ENCODE measurements around the gene FBRSL1. TPM values are rescaled to one million over a fixed set of nuclear protein-coding genes. Genes with fewer than 3 reads are reported as not detected.

FBRSL1 gene
- total and polyA plus RNA-seq, 2 donors (not counting 3 experiments of a cell fraction or from before 2014, with no cell fraction given): 19.3 to 79.8 TPM

GRCh38 chr12:132547205-132547740 lies 57.3 kb downstream of the FBRSL1 start:
- Histone ChIP-seq H3K36me3 (ENCODE audit: control insufficient read depth in 2 of 2, extremely low read depth in 1 of 2, insufficient read depth in 2 of 2, low read length in 2 of 2) (no peaks in the 10 kb centered on the region), H3K27me3 (ENCODE audit: control insufficient read depth in 2 of 2, insufficient read depth in 2 of 2, low read length in 2 of 2) (no peaks in the 10 kb centered on the region), H3K4me2 (ENCODE audit: insufficient read depth, low read length) (no peak overlapping the region), H3K79me2 (ENCODE audit: control insufficient read depth, insufficient read depth, low read length) (no peaks in the 10 kb centered on the region), H2AFZ (ENCODE audit: low read depth, low read length) (no peak overlapping the region), H3K9me3 (replicated peaks; ENCODE audit: control insufficient read depth, insufficient read depth, low read length) (no peaks in the 10 kb centered on the region), H3K4me3 (replicated peaks in 1 of 3; ENCODE audit: insufficient read depth in 1 of 3, low read depth in 1 of 3, low read length in 3 of 3) (no peak overlapping the region), H4K20me1 (replicated peaks; ENCODE audit: control insufficient read depth, extremely low read depth, insufficient read depth, low read length) (no peaks in the 10 kb centered on the region), H3K4me1 (ENCODE audit: control insufficient read depth, extremely low read depth, insufficient read depth, low read length) (no peaks in the 10 kb centered on the region), H3K9me1 (replicated peaks; ENCODE audit: control insufficient read depth, extremely low read depth, insufficient read depth, low read length) (no peaks in the 10 kb centered on the region), H3K27ac (ENCODE audit: insufficient read depth, low read depth, low read length) (no peak overlapping the region), H3K9ac (replicated peaks; ENCODE audit: extremely low read depth, insufficient read depth, low read length) (no peak overlapping the region)
- no peak for TF ChIP-seq POLR2AphosphoS5 (IDR thresholded peaks at IDR 0.05; ENCODE audit: insufficient read depth, low read depth, low read length)
- TF ChIP-seq CTCF (IDR thresholded peaks at IDR 0.05; ENCODE audit: extremely low read depth in 1 of 2, insufficient read depth in 1 of 2, low read depth in 1 of 2, low read length in 2 of 2): no peak
- no peak for TF ChIP-seq MYC (IDR thresholded peaks at IDR 0.05; ENCODE audit: low read depth, low read length)
- no peak for TF ChIP-seq GATA2 (IDR thresholded peaks at IDR 0.05; ENCODE audit: insufficient read depth, insufficient read length, low read depth, low read length)
- no peak for TF ChIP-seq EZH2 (IDR thresholded peaks at IDR 0.05; ENCODE audit: borderline replicate concordance, low read depth, low read length, severe bottlenecking)
- TF ChIP-seq FOS (IDR thresholded peaks at IDR 0.05; ENCODE audit: borderline replicate concordance, insufficient read depth, low read length): no peak
- CTCF ChIA-PET: interaction anchor here (0.6 kb wide), 1 partner anchor 132 kb away, joined by 3 read pairs; no protein-coding TSS in a partner anchor
- POLR2A ChIA-PET: no interaction called here
- intact Hi-C loops (cut with micrococcal nuclease): no loop called here
- FAIRE-seq: no peak
- DNase-seq (ENCODE audit: low read depth, low spot score): no peak
- dilution Hi-C loops (cut with MboI; ENCODE audit: extremely low pct_ligation_motif_present, low sequenced_read_pairs): no loop called here
- no TSS peak for BruUV-seq (replicated peaks)
